ENCODE results near the gene ALK.

The ALK gene

DNA sequence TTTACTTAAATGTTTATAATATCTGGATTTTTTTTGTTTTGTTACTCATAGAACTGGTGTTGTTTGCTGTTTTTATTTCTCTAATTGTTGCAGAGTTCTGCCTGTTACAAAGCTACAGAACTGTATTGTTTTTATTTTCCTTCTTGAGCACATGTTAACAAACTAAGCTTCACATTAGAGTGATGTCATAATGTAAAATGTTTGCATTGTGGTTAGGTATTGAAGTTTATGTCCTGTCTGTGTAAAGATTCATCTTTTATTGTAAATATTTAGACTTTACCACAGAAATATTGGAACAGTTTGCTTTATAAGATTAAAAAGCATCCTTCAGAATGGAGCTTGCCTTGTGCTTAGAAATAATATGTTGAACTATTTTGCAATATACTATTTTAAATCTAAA lies 738.5 kb downstream of the ALK start:
- no peak for DNase-seq
- TF ChIP-seq GATA1 (IDR thresholded peaks at IDR 0.05; ENCODE audit: low read depth, low read length) (no peak), POLR2A (IDR thresholded peaks at IDR 0.05; ENCODE audit: low read length) (no peak)

DNA sequence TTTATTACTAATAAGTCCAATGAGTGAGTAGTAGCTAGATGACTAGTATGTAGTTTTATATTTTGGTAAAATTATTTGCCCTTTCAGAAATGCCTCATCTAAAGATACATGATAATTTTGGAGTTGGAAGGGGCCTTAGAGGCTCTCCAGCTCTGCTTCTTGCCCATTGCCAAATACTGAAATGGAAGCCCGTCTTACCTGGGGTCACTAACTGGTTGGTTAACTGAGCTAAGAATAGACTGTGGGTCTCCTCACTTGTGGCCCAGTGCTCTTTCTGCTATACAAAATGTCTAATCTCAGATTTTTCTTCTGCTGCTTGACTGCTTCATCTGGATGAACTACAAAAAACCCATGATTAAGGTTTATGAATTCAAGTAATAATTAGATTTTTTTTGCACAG lies 739.1 kb downstream of the ALK start:
- TF ChIP-seq GATA1 (IDR thresholded peaks at IDR 0.05; ENCODE audit: low read depth, low read length) = no peak
- TF ChIP-seq POLR2A (IDR thresholded peaks at IDR 0.05; ENCODE audit: low read length) = no peak
- DNase-seq = no peak

DNA sequence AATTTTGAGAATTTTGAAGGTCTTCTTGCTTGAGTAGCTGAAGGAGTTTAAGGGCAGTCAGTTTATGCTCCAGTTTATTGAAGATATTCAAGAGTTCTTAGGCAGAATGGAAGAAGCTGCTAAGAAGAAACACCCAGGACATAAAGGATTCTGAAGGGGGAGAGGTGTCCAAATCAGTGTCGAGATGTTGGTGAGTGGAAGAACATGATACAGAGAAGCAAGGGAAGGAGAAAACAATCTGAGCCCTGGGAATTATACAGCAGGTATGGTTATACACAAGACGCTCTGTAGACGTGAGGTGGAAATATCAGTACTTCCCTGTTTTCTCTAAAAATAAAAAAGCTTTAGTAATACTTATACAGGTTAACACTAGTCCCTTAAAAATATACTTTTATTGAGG lies 746.0 kb downstream of the ALK start:
- DNase-seq = no peak
- no peak for TF ChIP-seq POLR2A (IDR thresholded peaks at IDR 0.05; ENCODE audit: low read length)
- TF ChIP-seq GATA1 (IDR thresholded peaks at IDR 0.05; ENCODE audit: low read depth, low read length) = no peak

DNA sequence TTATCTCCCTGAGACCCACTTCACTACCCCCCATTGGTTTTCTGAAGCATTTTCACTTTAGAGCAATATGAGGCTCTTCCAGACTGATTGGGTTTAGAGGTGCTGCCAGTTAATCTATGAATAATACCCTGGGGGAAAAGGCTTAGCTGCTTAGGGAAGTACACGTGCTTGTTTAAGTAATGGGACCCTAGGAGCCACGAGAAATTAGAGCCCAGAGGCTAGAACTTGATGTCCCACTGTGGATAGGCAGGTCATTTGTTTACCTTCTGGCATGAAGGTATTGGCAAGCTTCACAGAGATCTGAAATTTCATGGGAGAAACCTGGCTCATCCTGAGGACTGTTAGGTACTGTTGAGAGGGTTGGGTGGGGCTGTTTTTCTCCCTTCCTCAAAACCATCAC lies 746.4 kb downstream of the ALK start:
- no peak for TF ChIP-seq GATA1 (IDR thresholded peaks at IDR 0.05; ENCODE audit: low read depth, low read length)
- no peak for TF ChIP-seq POLR2A (IDR thresholded peaks at IDR 0.05; ENCODE audit: low read length)
- DNase-seq = no peak

DNA sequence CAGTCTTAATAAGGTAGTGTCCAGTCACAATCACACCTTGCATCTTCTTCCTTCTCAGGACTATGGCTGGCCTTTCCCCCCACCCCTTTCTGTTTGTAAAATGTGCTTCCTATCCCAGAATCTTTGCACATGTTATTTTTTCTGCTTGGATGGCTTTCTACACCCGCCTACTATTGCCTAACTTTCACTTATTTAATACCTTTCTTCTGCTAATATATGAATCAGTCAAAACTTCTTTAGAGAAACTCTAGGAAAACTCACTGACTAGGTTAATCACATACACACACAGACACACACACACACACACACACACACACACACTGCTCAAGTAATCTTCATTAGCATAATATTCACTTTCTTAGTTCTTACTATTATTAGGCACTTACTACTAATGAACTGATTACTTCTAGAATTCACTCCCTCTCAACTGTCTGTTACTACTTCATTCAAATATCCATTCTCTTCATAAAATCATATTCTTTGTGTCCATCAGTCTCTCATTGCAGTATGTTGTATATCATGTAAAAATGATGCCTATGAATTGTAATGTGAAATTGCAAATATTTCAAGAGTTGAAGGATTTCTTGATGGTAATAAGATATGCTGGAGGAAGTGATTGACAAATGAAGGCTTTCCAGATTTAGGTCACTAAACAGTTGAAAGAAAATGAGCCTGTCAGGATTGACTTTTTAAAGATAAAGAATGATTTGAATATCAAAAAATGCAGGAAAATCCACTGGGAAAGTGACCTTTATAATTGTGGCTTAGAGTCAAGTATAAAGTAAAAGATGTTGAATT lies 754.9 kb downstream of the ALK start:
- no peak for TF ChIP-seq POLR2A (IDR thresholded peaks at IDR 0.05; ENCODE audit: low read length)
- no peak for TF ChIP-seq GATA1 (IDR thresholded peaks at IDR 0.05; ENCODE audit: low read depth, low read length)
- no peak for DNase-seq

DNA sequence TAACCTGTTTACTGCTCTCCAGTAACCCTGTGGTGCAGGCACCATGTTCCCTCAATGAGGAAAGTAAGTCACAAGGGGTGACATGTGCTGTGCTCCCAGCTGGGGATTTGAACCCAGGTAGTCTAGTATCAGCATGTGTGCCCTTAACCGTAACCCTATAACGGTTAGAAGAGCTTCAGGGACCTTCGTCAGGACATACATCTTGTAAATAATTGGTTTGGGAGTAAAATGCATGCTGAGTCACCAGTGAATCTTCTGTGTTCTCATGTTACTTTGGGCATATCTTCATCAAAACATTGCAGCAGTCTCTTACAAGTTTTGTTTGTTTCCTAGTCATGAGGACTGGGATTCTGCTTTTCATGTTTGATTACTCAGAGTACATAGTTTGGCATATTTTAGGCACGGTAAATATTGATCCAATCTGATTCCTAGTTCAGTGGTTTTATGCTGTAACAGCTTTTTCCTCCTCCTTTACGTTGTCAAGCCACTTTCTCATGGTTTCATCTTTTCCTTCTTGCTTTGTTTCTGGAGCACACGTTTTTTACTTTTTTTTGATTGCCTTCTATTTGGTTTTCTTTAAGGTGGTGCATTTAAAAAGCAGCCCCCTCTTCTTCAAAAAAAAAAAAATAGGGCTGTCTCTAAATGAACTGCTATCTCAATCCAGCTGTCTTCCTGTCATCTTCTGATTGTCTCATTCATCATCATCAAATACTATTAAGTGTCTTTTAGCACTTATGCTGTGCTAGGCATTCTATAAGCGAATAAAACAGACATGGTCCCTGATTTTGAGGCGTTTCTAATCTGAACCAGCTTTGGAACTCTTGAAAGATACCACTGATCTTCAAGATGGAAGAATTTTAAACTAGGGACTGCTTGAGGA lies 755.8 kb downstream of the ALK start:
- TF ChIP-seq GATA1 (IDR thresholded peaks at IDR 0.05; ENCODE audit: low read depth, low read length) (no peak), POLR2A (IDR thresholded peaks at IDR 0.05; ENCODE audit: low read length) (no peak)
- DNase-seq = no peak

DNA sequence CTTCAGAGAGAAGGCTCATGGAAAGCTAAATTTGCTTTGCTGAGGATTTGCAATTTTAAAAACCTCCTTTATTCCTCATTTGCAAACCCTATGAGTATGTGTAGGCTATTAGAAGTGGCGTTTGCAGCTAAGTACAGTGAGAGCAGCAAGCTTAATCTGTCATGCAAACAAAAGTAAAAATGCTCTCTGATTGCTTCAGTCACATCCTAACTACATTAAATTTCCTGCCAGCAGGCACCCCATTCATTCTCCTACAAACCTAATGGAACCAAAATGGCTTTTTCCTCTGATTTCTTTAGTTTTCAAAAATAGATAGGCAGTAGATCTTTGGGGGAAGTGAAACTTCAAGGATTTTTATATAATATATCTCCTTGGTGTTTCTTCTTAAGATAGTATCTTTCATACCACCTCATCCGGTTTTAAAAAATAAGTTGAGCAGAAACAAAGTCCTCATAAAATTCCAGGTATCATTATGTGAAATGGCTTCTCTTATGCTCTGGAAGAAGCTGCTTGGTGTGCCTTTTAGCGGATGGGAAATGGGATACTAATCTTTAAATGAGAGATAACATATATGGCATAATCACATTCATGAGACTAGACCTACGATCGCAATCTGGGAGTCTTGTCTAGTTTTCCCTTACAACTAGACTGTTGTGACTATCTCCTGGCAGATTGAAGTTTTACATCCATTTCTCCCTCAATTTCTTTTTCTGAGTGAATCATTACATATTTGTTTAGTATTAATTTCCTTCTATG lies 757.1 kb downstream of the ALK start:
- no peak for DNase-seq
- TF ChIP-seq GATA1 (IDR thresholded peaks at IDR 0.05; ENCODE audit: low read depth, low read length) = no peak
- TF ChIP-seq POLR2A (IDR thresholded peaks at IDR 0.05; ENCODE audit: low read length) = no peak

DNA sequence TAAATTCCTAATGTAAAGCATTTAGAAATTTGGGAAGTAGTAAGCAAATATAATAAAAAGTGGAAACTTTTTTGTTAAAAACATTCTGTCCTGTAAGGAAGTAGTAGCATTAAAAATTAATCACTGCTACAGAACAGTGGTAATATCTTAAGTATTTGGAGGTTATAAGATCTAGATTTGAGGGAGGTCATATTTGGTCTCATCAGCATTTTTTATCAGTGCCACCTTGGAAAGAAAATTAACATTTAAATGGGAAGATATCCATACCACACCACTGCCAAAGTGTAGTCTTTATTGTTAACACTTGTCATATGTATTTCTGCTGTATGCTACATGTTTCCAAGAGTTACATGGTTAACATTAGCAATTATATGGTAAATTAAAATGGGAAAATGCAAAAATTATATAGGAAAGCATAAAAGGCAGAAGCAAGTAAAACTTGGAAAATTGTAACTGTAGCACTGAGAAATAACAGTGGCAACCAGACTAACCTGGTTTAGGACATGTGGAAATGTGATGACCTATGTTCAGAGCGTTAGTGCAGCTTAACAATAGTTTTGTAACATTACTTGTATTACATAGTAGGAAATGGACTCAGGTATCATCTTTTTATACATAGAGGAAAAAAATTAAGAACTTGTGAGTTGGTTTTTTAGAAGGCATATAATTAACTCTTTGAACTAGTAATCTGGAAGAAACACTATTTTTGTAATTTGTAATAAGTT lies 759.0 kb downstream of the ALK start:
- no peak for TF ChIP-seq GATA1 (IDR thresholded peaks at IDR 0.05; ENCODE audit: low read depth, low read length)
- no peak for DNase-seq

DNA sequence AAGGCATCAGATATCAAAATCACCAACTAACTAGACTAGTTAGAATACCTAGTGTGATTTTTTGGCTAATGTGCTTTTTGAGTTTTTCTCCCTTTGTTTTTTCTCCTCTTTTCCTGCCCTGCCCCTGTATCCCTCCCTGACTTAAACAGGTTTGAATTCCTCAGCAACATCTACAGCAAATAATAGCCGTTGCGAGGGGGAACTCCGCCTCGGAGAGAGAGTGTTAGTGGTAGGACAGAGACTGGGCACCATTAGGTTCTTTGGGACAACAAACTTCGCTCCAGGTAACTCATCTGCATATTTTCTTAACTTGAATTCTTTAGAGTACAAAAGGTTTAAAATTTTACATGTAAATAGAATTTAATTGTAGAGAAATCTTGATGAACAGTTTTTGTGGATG lies 761.2 kb downstream of the ALK start:
- TF ChIP-seq POLR2A (IDR thresholded peaks at IDR 0.05; ENCODE audit: low read length) (no peak), GATA1 (IDR thresholded peaks at IDR 0.05; ENCODE audit: low read depth, low read length) (no peak)
- DNase-seq = no peak

DNA sequence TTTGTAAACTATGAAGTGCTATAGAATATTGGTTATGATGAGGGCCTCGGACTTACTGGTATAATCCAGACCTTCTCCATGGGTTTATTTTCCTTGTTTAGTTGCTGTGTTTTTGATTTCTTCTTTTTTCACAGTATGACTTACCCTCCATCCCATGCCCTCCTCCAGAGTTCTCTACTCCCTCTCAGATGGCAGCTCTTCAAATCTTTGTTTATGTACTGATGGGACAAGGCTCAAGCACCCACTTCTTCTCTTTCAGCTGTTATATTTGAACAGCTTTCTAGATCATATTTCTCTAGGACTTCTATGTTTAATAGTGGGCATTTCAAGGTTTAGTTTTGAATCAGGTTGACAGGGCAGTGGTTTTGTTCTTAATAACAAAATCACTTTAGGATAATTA lies 762.3 kb downstream of the ALK start:
- no peak for TF ChIP-seq GATA1 (IDR thresholded peaks at IDR 0.05; ENCODE audit: low read depth, low read length)
- TF ChIP-seq POLR2A (IDR thresholded peaks at IDR 0.05; ENCODE audit: low read length) = no peak
- DNase-seq = no peak

DNA sequence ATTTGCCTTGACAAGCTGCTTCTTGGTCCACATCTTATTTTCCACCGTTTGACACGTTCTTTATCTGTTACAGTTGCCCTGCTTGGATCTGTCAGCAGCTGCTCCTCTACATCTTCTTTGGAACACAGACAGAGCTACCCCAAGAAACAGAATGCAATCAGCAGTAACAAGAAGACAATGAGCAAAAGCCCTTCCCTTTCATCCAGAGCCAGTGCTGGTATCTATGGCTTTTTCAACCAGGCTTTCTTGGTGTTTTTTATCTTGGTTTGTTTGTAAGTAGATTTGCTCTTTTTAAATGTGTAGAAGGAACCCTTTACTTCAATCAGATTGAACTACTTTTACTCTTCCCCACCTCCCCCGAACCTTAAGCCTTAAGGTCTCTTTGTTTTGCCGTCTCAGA lies 764.3 kb downstream of the ALK start:
- DNase-seq = no peak
- no peak for TF ChIP-seq GATA1 (IDR thresholded peaks at IDR 0.05; ENCODE audit: low read depth, low read length)
- no peak for TF ChIP-seq POLR2A (IDR thresholded peaks at IDR 0.05; ENCODE audit: low read length)

DNA sequence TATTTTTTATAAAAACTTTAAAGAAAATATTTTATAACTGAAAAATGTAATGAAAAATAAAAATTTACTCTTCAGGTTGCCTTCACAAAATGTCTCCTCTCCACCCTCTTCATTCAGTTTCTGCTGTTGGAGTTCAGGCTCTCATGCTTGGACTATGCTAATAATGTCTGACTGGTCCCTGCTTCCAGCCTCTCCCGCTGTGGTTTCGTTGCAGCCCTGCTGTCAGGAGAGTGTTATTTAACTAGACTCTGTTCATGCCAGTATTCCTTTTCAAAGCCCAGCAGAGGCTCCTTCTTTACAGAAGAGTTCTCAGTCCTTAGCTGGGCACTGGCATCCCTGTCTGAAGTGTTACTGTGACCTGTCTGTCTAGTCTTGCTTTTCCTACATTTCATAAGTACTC lies 765.8 kb downstream of the ALK start:
- DNase-seq = no peak
- TF ChIP-seq GATA1 (IDR thresholded peaks at IDR 0.05; ENCODE audit: low read depth, low read length) (no peak), POLR2A (IDR thresholded peaks at IDR 0.05; ENCODE audit: low read length) (no peak)

DNA sequence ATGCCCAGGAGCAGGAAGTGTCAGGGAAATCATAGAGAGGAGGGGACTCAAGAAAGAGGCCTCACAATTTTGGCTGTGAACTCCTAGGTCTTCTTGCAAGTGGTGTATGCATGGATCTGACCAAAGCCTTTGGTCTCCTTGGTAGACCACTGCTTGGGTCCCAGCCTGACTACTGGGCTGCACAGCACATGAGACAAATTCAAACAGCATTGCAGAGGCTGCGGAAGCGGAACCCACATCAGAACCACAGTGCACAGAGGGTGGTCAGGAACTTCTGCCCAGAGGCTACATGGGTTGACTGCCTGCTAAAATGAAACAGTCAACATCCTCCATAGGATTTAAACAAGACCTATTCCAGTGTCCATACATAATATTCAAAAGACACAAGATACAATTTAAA lies 766.8 kb downstream of the ALK start:
- TF ChIP-seq POLR2A (IDR thresholded peaks at IDR 0.05; ENCODE audit: low read length) (no peak), GATA1 (IDR thresholded peaks at IDR 0.05; ENCODE audit: low read depth, low read length) (no peak)
- DNase-seq = no peak
